Liver (tissue), 9 donors: Measurements from ENCODE around the gene RAB34. TPM values are rescaled to one million over a fixed set of nuclear protein-coding genes. Genes with fewer than 3 reads are reported as not detected.

Experiments
- DNase-seq: peaks from one replicate; pipeline ENCODE4 v3.0.0-alpha.2; 2017; ENCODE audit warnings: low spot score
- H3K27ac ChIP-seq, 2 donors: one replicate each; pipeline ENCODE4 v1.7.0; 2013; ENCODE audit warnings: inconsistent platforms in 2 of 2, low read length in 2 of 2, control low read depth in 1 of 2, low read depth in 1 of 2, mild to moderate bottlenecking in 1 of 2
- H3K27me3 ChIP-seq, 4 donors: one replicate each; pipeline versions ENCODE4 v1.6.1 to v1.7.0; 2013; ENCODE audit warnings: low read length in 3 of 4, inconsistent platforms in 1 of 4, mild to moderate bottlenecking in 1 of 4, moderate library complexity in 1 of 4; ENCODE audit not compliant: control insufficient read depth in 4 of 4, insufficient read depth in 4 of 4
- H3K36me3 ChIP-seq, 4 donors: one replicate each; pipeline versions ENCODE4 v1.6.1 to v1.7.0; 2013; ENCODE audit warnings: low read length in 3 of 4, mild to moderate bottlenecking in 3 of 4, low read depth in 1 of 4, moderate library complexity in 1 of 4; ENCODE audit not compliant: control insufficient read depth in 4 of 4, insufficient read depth in 3 of 4
- H3K4me1 ChIP-seq, 4 donors: one replicate each; pipeline versions ENCODE4 v1.6.1 to v1.7.0; 2013; ENCODE audit warnings: low read length in 3 of 4, mild to moderate bottlenecking in 3 of 4, moderate library complexity in 1 of 4; ENCODE audit not compliant: control insufficient read depth in 4 of 4, insufficient read depth in 4 of 4
- H3K4me3 ChIP-seq, 3 donors: one replicate each; pipeline versions ENCODE4 v1.6.1 to v1.7.0; 2013; ENCODE audit warnings: low read length in 3 of 3, control low read depth in 1 of 3, low read depth in 1 of 3, mild to moderate bottlenecking in 1 of 3
- H3K9ac ChIP-seq, 2 donors: one replicate each; pipeline ENCODE4 v1.7.0; 2013; ENCODE audit warnings: low read length in 2 of 2, mild to moderate bottlenecking in 2 of 2, moderate library complexity in 2 of 2, control low read depth in 1 of 2, low read depth in 1 of 2
- H3K9me3 ChIP-seq, 4 donors: one replicate each; pipeline versions ENCODE4 v1.6.1 to v1.7.0; 2013; ENCODE audit warnings: low read length in 3 of 4; ENCODE audit not compliant: control insufficient read depth in 4 of 4
- EGR1 ChIP-seq, 2 donors: IDR thresholded peaks; 2 replicates each; pipeline ENCODE4 v1.6.1; 2016 to 2018; ENCODE audit warnings: antibody characterized with exemption in 2 of 2, low read depth in 2 of 2
- FOXA1 ChIP-seq: IDR thresholded peaks from 2 replicates; pipeline ENCODE4 v1.6.1; 2016; ENCODE audit warnings: antibody characterized with exemption
- HNF4A ChIP-seq, 2 donors: conservative IDR thresholded peaks; 2 replicates each; pipeline ENCODE4 v1.6.1; 2016; ENCODE audit warnings: antibody characterized with exemption in 2 of 2, mild to moderate bottlenecking in 2 of 2
- JUND ChIP-seq, 2 donors: IDR thresholded peaks; 2 replicates each; pipeline ENCODE4 v1.6.1; 2016; ENCODE audit warnings: antibody characterized with exemption in 2 of 2
- NR2F2 ChIP-seq: IDR thresholded peaks from 2 replicates; pipeline ENCODE4 v1.6.1; 2016; ENCODE audit warnings: antibody characterized with exemption
- RAD21 ChIP-seq, 2 donors: IDR thresholded peaks; 2 replicates each; pipeline ENCODE4 v1.6.1; 2016; ENCODE audit warnings: antibody characterized with exemption in 2 of 2, mild to moderate bottlenecking in 2 of 2
- RXRA ChIP-seq, 2 donors: IDR thresholded peaks; 2 replicates each; pipeline ENCODE4 v1.6.1; 2017 to 2018; ENCODE audit warnings: antibody characterized with exemption in 2 of 2, mild to moderate bottlenecking in 1 of 2
- SP1 ChIP-seq: IDR thresholded peaks from 2 replicates; pipeline ENCODE4 v1.6.1; 2018; ENCODE audit warnings: antibody characterized with exemption, mild to moderate bottlenecking
- TAF1 ChIP-seq: conservative IDR thresholded peaks from 2 replicates; pipeline ENCODE4 v1.6.1; 2016; ENCODE audit warnings: antibody characterized with exemption, mild to moderate bottlenecking
- YY1 ChIP-seq: IDR thresholded peaks from 2 replicates; pipeline ENCODE4 v1.6.1; 2016; ENCODE audit warnings: antibody characterized with exemption, mild to moderate bottlenecking
- WGBS: extraction: QIAGEN DNeasy Blood & Tissue Kit; methylation state at CpG from one replicate; pipeline ENCODE4 v1.1.7; 2013; 5-methylcytosine and 5-hydroxymethylcytosine counted together
- polyA plus RNA-seq, 2 donors: library from polyadenylated mRNA; stranded (reverse) in 1 of 2; unstranded in 1 of 2; fragments of 200-250 nt in 1 of 2; fragments of >200 nt in 1 of 2; fragmentation: Nextera tagmentation in 1 of 2; extraction: Ambion mirVana in 1 of 2; gene quantifications; one replicate each; pipeline versions ENCODE4 v1.2.1 to v1.2.3, GENCODE V29; 2013 to 2015
- total RNA-seq, 2 donors: library from RNA; depleted of rRNA; stranded (reverse); fragments of >200 nt; gene quantifications; one replicate each; pipeline ENCODE4 v1.2.3, GENCODE V29; 2014
- TF ChIP-seq, protein P1 (sequence below): IDR thresholded peaks from 2 replicates; pipeline ENCODE4 v1.6.1; 2016; ENCODE audit warnings: antibody characterized with exemption
- TF ChIP-seq, protein P2 (sequence below): fragments of 150-350 bp; IDR thresholded peaks from 2 replicates; pipeline ENCODE4 v1.5.1; 2017; ENCODE audit warnings: improper control_type of control experiment, low read depth, low read length; ENCODE audit not compliant: missing input control
- TF ChIP-seq, protein P3 (sequence below): IDR thresholded peaks from 2 replicates; pipeline ENCODE4 v1.6.1; 2016; ENCODE audit warnings: antibody characterized with exemption
- TF ChIP-seq, protein P4 (sequence below): IDR thresholded peaks from 2 replicates; pipeline ENCODE4 v1.6.1; 2016; ENCODE audit warnings: antibody characterized with exemption
- donor health status: healthy.
- donor health status: healthy.
- donor health status: healthy.
- donor health status: healthy.
- donor health status: healthy.

Gene RAB34
- total and polyA plus RNA-seq, 4 donors = 4.5 to 14.3 (median 7.6) TPM

DNA sequence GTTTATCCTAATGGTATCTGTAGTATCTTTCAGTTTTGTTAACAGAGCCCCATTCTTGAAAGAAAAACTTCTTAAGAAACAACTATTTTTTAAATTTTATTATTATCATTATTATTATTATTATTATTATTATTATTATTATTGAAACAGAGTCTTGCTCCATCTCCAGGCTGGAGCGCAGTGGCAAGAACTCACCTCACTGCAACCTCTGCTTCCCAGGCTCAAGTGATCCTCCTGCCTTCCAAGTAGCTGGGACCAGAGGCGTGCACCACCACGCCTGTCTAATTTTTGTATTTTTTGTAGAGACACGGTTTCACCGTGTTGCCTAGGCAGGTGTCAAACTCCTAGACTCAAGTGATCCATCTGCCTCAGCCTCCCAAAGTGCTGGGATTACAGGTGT, 32.3 kb downstream of the RAB34 start:
- H3K4me3 ChIP-seq = no peak overlapping the region
- peaks cover 38 to 96% (median 87%) of the 10 kb centered on the region in 4 donors for H3K36me3 ChIP-seq
- TF ChIP-seq RXRA (IDR thresholded peaks at IDR 0.05) (no peak), SP1 (no peak), NR2F2 (no peak)
- TF ChIP-seq, protein P1, sequence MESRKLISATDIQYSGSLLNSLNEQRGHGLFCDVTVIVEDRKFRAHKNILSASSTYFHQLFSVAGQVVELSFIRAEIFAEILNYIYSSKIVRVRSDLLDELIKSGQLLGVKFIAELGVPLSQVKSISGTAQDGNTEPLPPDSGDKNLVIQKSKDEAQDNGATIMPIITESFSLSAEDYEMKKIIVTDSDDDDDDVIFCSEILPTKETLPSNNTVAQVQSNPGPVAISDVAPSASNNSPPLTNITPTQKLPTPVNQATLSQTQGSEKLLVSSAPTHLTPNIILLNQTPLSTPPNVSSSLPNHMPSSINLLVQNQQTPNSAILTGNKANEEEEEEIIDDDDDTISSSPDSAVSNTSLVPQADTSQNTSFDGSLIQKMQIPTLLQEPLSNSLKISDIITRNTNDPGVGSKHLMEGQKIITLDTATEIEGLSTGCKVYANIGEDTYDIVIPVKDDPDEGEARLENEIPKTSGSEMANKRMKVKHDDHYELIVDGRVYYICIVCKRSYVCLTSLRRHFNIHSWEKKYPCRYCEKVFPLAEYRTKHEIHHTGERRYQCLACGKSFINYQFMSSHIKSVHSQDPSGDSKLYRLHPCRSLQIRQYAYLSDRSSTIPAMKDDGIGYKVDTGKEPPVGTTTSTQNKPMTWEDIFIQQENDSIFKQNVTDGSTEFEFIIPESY = no peak
- H3K9me3 ChIP-seq = no peaks in the 10 kb centered on the region
- no peak overlapping the region for H3K27ac ChIP-seq
- H3K27me3 ChIP-seq = no peaks in the 10 kb centered on the region
- H3K4me1 ChIP-seq = no peaks in the 10 kb centered on the region
- no peak for DNase-seq
- WGBS = 95% methylated on average over 5 of the region's 5 CpGs
- H3K9ac ChIP-seq = no peak overlapping the region

DNA sequence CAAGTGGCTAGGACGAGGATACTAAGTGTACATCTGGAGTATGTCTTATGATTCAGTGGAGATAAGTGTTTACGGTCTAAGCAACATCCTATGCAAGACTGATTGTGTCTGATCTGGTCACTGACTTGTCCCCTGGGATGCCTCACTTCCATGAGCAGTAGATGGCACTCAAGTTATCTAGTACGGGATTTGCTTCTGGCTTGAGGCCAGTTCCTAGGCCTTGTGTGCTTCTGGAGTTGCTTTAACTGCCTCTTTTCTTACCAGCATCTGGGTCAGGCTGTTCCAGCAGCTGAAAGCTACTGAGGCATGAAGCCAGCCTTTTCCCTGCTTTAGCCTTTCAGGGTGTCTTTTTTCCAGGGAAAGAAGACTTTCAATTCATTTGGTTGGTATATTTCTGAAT, 32.7 kb downstream of the RAB34 start:
- H3K36me3 ChIP-seq = peaks cover 38 to 93% (median 83%) of the 10 kb centered on the region in 4 donors
- 59% methylated on average over 3 of the region's 3 CpGs for WGBS
- TF ChIP-seq RAD21 (IDR thresholded peaks at IDR 0.05) = peak; percentile 73 to 81
- TF ChIP-seq FOXA1 = no peak
- H3K9me3 ChIP-seq = no peaks in the 10 kb centered on the region
- no peaks in the 10 kb centered on the region for H3K27me3 ChIP-seq
- no peak overlapping the region for H3K4me3 ChIP-seq
- no peaks in the 10 kb centered on the region for H3K4me1 ChIP-seq
- no peak overlapping the region for H3K27ac ChIP-seq
- DNase-seq = no peak
- H3K9ac ChIP-seq = no peak overlapping the region

DNA sequence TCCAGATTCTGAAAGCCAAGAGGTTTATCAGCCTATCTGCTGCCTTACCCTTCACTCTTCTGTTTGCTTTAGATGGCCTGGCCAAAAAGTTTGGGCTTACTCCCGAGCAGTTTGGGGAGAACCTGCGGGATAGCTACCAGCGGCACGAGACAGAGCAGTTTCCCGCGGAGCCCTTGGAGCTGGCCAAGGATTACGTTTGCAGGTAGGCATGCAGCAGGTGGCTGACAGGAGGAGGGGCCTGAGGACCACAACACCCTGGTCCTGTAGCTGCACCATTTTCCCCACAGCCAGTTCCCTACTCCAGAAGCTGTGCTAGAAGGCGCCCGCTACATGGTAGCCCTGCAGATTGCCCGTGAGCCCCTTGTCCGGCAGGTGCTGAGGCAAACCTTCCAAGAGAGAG, 35.0 kb downstream of the RAB34 start:
- WGBS = 90% methylated on average over 11 of the region's 11 CpGs
- H3K4me3 ChIP-seq = no peak overlapping the region
- H3K4me1 ChIP-seq = no peaks in the 10 kb centered on the region
- no peaks in the 10 kb centered on the region for H3K9me3 ChIP-seq
- H3K36me3 ChIP-seq = peaks cover 40 to 89% (median 77%) of the 10 kb centered on the region in 4 donors
- no peak for DNase-seq
- no peaks in the 10 kb centered on the region for H3K27me3 ChIP-seq
- no peak overlapping the region for H3K9ac ChIP-seq
- TF ChIP-seq RAD21 (IDR thresholded peaks at IDR 0.05) = no peak
- no peak for TF ChIP-seq EGR1 (IDR thresholded peaks at IDR 0.05; ENCODE audit: low read depth in 2 of 2)
- no peak for TF ChIP-seq NR2F2
- no peak for TF ChIP-seq YY1
- no peak for TF ChIP-seq TAF1
- TF ChIP-seq RXRA (IDR thresholded peaks at IDR 0.05) = no peak
- TF ChIP-seq, protein P2, sequence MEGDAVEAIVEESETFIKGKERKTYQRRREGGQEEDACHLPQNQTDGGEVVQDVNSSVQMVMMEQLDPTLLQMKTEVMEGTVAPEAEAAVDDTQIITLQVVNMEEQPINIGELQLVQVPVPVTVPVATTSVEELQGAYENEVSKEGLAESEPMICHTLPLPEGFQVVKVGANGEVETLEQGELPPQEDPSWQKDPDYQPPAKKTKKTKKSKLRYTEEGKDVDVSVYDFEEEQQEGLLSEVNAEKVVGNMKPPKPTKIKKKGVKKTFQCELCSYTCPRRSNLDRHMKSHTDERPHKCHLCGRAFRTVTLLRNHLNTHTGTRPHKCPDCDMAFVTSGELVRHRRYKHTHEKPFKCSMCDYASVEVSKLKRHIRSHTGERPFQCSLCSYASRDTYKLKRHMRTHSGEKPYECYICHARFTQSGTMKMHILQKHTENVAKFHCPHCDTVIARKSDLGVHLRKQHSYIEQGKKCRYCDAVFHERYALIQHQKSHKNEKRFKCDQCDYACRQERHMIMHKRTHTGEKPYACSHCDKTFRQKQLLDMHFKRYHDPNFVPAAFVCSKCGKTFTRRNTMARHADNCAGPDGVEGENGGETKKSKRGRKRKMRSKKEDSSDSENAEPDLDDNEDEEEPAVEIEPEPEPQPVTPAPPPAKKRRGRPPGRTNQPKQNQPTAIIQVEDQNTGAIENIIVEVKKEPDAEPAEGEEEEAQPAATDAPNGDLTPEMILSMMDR = no peak
- no peak for TF ChIP-seq FOXA1
- TF ChIP-seq JUND (IDR thresholded peaks at IDR 0.05) = no peak
- TF ChIP-seq, protein P3, sequence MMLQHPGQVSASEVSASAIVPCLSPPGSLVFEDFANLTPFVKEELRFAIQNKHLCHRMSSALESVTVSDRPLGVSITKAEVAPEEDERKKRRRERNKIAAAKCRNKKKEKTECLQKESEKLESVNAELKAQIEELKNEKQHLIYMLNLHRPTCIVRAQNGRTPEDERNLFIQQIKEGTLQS = no peak
- TF ChIP-seq HNF4A (conservative IDR thresholded peaks at IDR 0.05) = no peak
- TF ChIP-seq, protein P4, sequence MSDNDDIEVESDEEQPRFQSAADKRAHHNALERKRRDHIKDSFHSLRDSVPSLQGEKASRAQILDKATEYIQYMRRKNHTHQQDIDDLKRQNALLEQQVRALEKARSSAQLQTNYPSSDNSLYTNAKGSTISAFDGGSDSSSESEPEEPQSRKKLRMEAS = no peak
- H3K27ac ChIP-seq = no peak overlapping the region
